Liver (tissue), 3 donors: ENCODE results near the gene SLX9.

Experiments
- ATF3 ChIP-seq: IDR thresholded peaks from 2 replicates; pipeline ENCODE4 v1.6.1; 2016; ENCODE audit warnings: antibody characterized with exemption
- CTCF ChIP-seq: fragments of 150-350 bp; IDR thresholded peaks from 2 replicates; pipeline ENCODE4 v1.5.1; 2017; ENCODE audit warnings: improper control_type of control experiment, low read depth, low read length; ENCODE audit not compliant: missing input control
- GABPA ChIP-seq, 2 donors: IDR thresholded peaks in 1 of 2; conservative IDR thresholded peaks in 1 of 2; 2 replicates each; pipeline ENCODE4 v1.6.1; 2016; ENCODE audit warnings: antibody characterized with exemption in 2 of 2, mild to moderate bottlenecking in 1 of 2, moderate library complexity in 1 of 2
- HNF4G ChIP-seq: IDR thresholded peaks from 2 replicates; pipeline ENCODE4 v1.6.1; 2016; ENCODE audit warnings: antibody characterized with exemption
- REST ChIP-seq: IDR thresholded peaks from 2 replicates; pipeline ENCODE4 v1.6.1; 2016; ENCODE audit warnings: antibody characterized with exemption, mild to moderate bottlenecking
- SP1 ChIP-seq: IDR thresholded peaks from 2 replicates; pipeline ENCODE4 v1.6.1; 2018; ENCODE audit warnings: antibody characterized with exemption, mild to moderate bottlenecking
- YY1 ChIP-seq: IDR thresholded peaks from 2 replicates; pipeline ENCODE4 v1.6.1; 2016; ENCODE audit warnings: antibody characterized with exemption, mild to moderate bottlenecking
- TF ChIP-seq, protein P1 (sequence below): IDR thresholded peaks from 2 replicates; pipeline ENCODE4 v1.6.1; 2016; ENCODE audit warnings: antibody characterized with exemption
- donor health status: healthy.
- donor health status: healthy.

- no peak for TF ChIP-seq CTCF
- no peak for TF ChIP-seq HNF4G
- no peak for TF ChIP-seq YY1
- TF ChIP-seq, protein P1, sequence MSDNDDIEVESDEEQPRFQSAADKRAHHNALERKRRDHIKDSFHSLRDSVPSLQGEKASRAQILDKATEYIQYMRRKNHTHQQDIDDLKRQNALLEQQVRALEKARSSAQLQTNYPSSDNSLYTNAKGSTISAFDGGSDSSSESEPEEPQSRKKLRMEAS, result no peak
- TF ChIP-seq GABPA (IDR thresholded peaks at IDR 0.05 in 1 of 2, conservative IDR thresholded peaks at IDR 0.05 in 1 of 2), result no peak
- TF ChIP-seq REST, result no peak
- TF ChIP-seq ATF3, result no peak
- TF ChIP-seq SP1, result no peak
Observed at GRCh38 chr21:44973598-44973997, 33.8 kb downstream of the SLX9 start.
